LNCaP clone FGC (cell line): Measurements from ENCODE around the gene ZNF592.
A peak's percentile ranks its signal among the peaks of the same experiment; 100 is the strongest.

Experiments
- DNase-seq: peaks from one replicate; pipeline ENCODE4 v3.0.0-alpha.2; 2011; ENCODE audit warnings: low read depth
- H3K4me3 ChIP-seq: 2 replicates; pipeline ENCODE4 v1.5.1; 2011; ENCODE audit warnings: mild to moderate bottlenecking, low read depth, low read length, control low read depth
- TF ChIP-seq, protein P1 (sequence below): IDR thresholded peaks from 2 replicates; pipeline ENCODE4 v1.5.1; 2012; ENCODE audit warnings: mild to moderate bottlenecking; ENCODE audit not compliant: control insufficient read depth, insufficient read depth; ENCODE audit errors: extremely low read depth

Gene ZNF592

DNA sequence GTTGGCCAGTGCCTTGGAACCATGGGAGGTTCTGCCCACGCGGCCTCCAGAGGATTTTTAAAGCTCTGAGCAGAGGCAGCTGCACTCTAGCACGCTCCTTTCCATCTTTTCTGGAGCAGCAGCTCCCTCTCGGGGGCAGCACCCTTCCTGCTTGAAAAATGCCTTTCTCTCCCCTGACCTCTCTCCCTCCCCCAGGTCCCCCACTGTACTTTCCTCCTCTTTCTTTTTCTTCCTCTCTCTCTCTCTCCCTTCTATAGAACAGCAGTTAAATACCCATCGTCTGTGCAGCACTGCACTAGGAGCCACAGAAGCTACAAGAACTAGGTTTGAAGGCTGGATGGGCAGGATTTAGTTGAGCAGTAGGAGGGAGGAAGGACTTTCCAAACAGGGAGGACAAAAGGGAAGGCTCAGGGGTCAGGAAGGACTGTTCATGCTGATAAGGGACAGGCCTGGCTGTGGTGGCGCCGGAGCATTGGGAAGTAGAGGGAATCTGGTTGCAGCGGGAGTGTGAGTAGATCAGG lies 73.2 kb downstream of the ZNF592 start:
- DNase-seq = no peak
- no peak overlapping the region for H3K4me3 ChIP-seq
- TF ChIP-seq, protein P1, sequence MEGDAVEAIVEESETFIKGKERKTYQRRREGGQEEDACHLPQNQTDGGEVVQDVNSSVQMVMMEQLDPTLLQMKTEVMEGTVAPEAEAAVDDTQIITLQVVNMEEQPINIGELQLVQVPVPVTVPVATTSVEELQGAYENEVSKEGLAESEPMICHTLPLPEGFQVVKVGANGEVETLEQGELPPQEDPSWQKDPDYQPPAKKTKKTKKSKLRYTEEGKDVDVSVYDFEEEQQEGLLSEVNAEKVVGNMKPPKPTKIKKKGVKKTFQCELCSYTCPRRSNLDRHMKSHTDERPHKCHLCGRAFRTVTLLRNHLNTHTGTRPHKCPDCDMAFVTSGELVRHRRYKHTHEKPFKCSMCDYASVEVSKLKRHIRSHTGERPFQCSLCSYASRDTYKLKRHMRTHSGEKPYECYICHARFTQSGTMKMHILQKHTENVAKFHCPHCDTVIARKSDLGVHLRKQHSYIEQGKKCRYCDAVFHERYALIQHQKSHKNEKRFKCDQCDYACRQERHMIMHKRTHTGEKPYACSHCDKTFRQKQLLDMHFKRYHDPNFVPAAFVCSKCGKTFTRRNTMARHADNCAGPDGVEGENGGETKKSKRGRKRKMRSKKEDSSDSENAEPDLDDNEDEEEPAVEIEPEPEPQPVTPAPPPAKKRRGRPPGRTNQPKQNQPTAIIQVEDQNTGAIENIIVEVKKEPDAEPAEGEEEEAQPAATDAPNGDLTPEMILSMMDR = no peak

DNA sequence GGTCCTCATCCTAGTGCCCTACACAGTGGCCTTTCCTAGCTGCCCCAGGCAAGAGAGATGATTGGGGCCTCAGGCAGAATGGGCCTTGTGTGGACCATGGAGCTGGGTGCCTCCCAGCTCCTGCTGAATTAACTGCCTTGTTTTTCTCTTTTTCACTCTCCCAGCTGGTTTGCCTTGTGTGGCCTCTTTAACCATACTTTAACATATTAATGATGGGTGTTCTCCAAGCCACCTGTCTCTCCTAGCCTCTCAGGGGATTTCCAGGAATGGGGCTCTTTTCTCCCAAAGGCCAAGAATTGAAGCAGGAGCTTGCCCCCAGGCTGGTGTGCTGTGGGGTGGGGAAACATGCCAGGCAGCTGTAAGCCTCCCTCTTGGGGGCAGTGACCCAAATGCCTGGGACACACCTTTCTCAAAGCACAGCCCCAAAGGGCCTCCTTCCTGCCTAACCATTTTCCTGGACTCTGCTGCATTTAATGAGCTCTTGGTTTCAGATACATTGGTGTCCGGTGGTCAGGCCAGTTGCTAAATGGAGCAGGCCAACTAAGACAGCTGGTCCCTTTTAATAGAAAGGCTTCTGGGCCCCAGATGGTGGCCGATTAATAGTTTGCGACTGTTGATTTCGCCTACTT lies 74.4 kb downstream of the ZNF592 start:
- H3K4me3 ChIP-seq = no peak overlapping the region
- no peak for DNase-seq
- TF ChIP-seq, protein P1 = no peak

DNA sequence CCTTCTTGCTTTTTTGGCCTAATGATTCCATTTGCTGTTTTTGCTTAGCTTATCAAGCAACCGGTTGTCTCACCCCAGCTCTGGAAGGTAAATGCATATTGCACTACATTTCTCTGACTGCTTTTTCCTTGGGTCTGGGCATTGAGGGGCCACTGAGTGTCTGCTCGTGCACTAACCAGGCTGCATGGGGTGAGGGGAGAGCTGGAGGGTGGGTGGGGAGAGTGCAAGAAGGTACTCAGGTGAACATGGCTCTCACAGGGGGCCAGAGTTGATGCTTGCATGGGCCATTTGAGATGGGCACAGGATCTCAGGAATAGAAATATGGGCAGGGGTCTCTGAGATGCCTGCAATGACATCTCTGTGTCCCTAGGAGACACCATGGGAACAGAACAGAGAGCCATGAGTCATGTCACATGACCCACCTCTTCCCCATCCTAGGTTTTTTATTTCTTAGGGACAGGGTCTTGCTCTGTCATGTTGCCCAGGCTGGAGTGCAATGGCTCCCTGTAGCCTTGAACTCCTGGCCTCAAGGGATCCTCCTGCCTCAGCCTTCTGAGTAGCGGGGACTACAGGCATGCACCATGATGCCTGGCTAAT lies 75.0 kb downstream of the ZNF592 start:
- no peak overlapping the region for H3K4me3 ChIP-seq
- no peak for DNase-seq
- TF ChIP-seq, protein P1 = no peak

DNA sequence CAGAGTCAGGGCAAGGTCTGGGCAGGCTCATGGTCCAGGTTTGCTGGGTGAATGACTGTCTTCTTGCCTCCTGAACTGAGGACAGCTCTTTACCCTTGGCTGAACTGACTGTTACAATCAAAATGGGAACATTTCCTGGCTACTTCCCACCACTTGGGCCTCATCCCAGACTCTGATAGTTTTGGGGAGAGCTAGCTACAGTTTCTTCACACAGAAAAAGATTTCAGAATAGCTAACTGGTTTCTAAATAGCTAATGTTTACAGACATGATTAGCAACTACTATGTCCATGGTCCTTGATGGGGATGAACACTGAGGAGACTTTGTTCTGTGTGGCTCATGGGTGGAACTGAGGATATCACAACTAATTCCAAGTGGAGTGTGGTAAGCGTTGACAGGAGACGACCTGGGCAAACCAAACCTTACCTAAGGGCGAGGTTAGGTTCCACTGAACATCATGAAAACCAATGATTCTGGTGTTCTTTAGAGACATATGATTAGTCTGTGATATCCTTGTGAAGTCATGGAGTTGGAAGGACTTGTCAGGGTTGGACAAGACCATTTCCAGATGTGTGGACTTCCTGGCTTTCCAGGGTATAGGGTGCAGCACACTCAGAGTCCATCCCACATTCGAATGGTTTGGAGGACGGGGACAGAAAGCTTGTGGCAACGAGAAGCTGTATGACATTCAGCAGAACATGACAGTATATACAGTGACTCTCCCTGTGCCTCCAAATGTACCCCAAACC lies 76.0 kb downstream of the ZNF592 start:
- TF ChIP-seq, protein P1 = no peak
- DNase-seq = no peak
- no peak overlapping the region for H3K4me3 ChIP-seq

DNA sequence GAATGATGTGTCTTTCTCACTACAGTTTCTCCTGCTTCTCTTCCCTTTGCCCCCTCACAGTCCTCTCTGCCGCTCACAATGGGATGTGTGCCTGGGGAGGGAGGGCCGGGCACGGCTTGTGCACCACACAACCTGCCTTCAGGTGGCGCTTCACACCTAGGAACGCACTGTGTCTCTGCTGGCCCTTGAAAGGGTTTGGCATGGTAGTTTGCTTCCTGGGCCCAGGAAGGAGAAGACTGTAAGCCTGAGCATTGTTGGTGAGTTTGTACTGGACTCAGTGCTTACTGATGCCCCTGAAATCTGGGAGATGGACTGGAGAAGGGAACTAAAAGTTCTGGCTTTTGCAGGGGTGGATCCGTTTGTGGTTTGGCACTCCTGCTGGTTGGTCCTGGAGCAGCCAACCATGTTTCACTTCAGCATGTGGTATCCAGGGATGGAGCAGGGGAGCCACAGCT lies 78.0 kb downstream of the ZNF592 start:
- TF ChIP-seq, protein P1 = peak; percentile 51
- H3K4me3 ChIP-seq = no peak overlapping the region
- no peak for DNase-seq

DNA sequence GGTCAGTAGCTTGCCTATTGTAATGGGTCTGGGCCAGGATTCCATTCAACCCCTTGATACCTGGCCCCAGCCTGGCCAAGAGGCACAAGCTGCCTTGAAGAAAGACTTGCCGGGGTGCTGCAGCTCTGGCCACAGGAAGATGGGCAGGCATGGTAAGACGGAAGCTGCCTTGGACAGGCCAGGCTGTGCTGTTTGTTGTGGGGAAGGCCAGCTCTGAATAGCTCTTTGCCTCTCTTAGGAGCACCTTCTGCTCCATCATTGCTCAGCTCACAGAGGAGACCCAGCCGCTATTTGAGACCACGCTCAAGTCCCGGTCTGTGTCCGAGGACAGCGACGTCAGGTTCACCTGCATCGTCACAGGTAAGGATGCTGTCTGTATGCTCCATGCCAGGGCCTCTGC lies 78.9 kb downstream of the ZNF592 start:
- H3K4me3 ChIP-seq = no peak overlapping the region
- DNase-seq = no peak
- TF ChIP-seq, protein P1 = no peak
